OCI-LY7 (cell line): ENCODE results near the gene UCHL1. TPM values are rescaled to one million over a fixed set of nuclear protein-coding genes. Genes with fewer than 3 reads are reported as not detected.
A peak's percentile ranks its signal among the peaks of the same experiment; 100 is the strongest.

Source experiments
- BruUV-seq: library from RNA; stranded (reverse); fragments of 400-500 nt; replicated peaks from 2 replicates; lab custom pipeline; 2021; lab: Mats Ljungman, UMichigan
- CTCF ChIA-PET: fragments of 300-600 bp; sonication (Branson Sonifier 250); formaldehyde crosslinking; loops from one replicate; lab custom pipeline; 2022; ENCODE audit warnings: antibody characterized with exemption; ENCODE audit not compliant: unreplicated experiment; lab: Charles Lee
- POLR2A ChIA-PET: fragments of 300-600 bp; sonication (Branson Sonifier 250); formaldehyde crosslinking; loops from one replicate; lab custom pipeline; 2022; ENCODE audit warnings: antibody characterized with exemption; lab: Charles Lee
- DNase-seq: peaks from one replicate; pipeline ENCODE4 v3.0.0-alpha.2; 2015; ENCODE audit warnings: low spot score
- H2AFZ ChIP-seq: fragments of 200-600 bp; sonication (generic), shearing (Covaris generic); 2 replicates; pipeline ENCODE4 v1.6.1; 2014; ENCODE audit warnings: mild to moderate bottlenecking, antibody characterized with exemption, low read length, moderate library complexity
- H3K27ac ChIP-seq: fragments of 200-600 bp; sonication (generic); 2 replicates; pipeline ENCODE4 v1.5.1; 2014; ENCODE audit warnings: mixed run types, low read depth, mild to moderate bottlenecking, moderate library complexity, low read length, inconsistent platforms; ENCODE audit not compliant: poor library complexity, severe bottlenecking
- H3K36me3 ChIP-seq: fragments of 200-600 bp; sonication (generic); 2 replicates; pipeline ENCODE4 v1.6.1; 2014; ENCODE audit warnings: mild to moderate bottlenecking, antibody characterized with exemption, low read length, moderate library complexity, mixed read lengths; ENCODE audit not compliant: insufficient read depth
- H3K4me1 ChIP-seq: fragments of 200-600 bp; sonication (generic); 2 replicates; pipeline ENCODE4 v1.5.1; 2014; ENCODE audit warnings: mild to moderate bottlenecking, low read length; ENCODE audit not compliant: insufficient read depth, poor library complexity, severe bottlenecking
- H3K4me2 ChIP-seq: fragments of 200-600 bp; sonication (generic); 2 replicates; pipeline ENCODE4 v1.6.1; 2014; ENCODE audit warnings: mild to moderate bottlenecking, low read length
- H3K4me3 ChIP-seq: fragments of 200-600 bp; sonication (generic); 2 replicates; pipeline ENCODE4 v1.5.1; 2014; ENCODE audit warnings: mild to moderate bottlenecking, low read depth, low read length; ENCODE audit not compliant: poor library complexity, severe bottlenecking
- H3K79me2 ChIP-seq: fragments of 200-600 bp; sonication (generic); 2 replicates; pipeline ENCODE4 v1.6.1; 2016; ENCODE audit warnings: low read depth, mild to moderate bottlenecking, low read length, moderate library complexity, mixed read lengths; ENCODE audit not compliant: insufficient read depth
- H3K9me2 ChIP-seq: fragments of 200-600 bp; sonication (generic); 2 replicates; pipeline ENCODE4 v1.6.1; 2016; ENCODE audit warnings: mild to moderate bottlenecking, low read length, mixed read lengths; ENCODE audit not compliant: insufficient read depth
- H3K9me3 ChIP-seq: fragments of 200-600 bp; sonication (generic); 2 replicates; pipeline ENCODE4 v1.6.1; 2014; ENCODE audit warnings: mild to moderate bottlenecking, mixed run types, low read length, mixed read lengths
- H4K20me1 ChIP-seq: fragments of 200-600 bp; sonication (generic); 2 replicates; pipeline ENCODE4 v1.6.1; 2014; ENCODE audit warnings: mild to moderate bottlenecking, antibody characterized with exemption, low read length, moderate library complexity, mixed read lengths; ENCODE audit not compliant: insufficient read depth
- CTCF ChIP-seq: fragments of 200-600 bp; sonication (generic); conservative IDR thresholded peaks from 2 replicates; pipeline ENCODE4 v1.5.1; 2014; ENCODE audit warnings: mild to moderate bottlenecking, antibody characterized with exemption, low read length, moderate library complexity, mixed read lengths
- EZH2phosphoT487 ChIP-seq: fragments of 200-600 bp; sonication (generic); IDR thresholded peaks from 2 replicates; pipeline ENCODE4 v1.6.1; 2018; ENCODE audit warnings: low read depth, borderline replicate concordance, mild to moderate bottlenecking, mixed run types, antibody characterized with exemption, low read length, moderate library complexity, mixed read lengths
- intact Hi-C: fragments of 100-400 bp; cut with micrococcal nuclease; formaldehyde crosslinking; loops from one replicate; pipeline ENCODE4 v1.10.0; 2022; ENCODE audit not compliant: unreplicated experiment
- total RNA-seq, 2 experiments: library from RNA; depleted of rRNA in 1 of 2; stranded (reverse); fragments of >200 nt in 1 of 2; shearing (Covaris generic) in 1 of 2; gene quantifications; 2 replicates each; pipeline ENCODE4 v1.2.3, GENCODE V29; 2014 to 2022

The UCHL1 gene
- total RNA-seq, 2 experiments from 2014 or later = 430 to 432 TPM

- BruUV-seq = no TSS peak
- peaks cover 45% of the 10 kb centered on the region for H3K4me1 ChIP-seq
- POLR2A ChIA-PET = interaction anchor here (0.7 to 3.1 kb wide), 8 partner anchors 10 to 481 kb away, joined by 3 to 19 read pairs (median 5); partner anchors contain the start of gene UCHL1
- CTCF ChIA-PET = interaction anchor here (0.6 to 0.9 kb wide), 4 partner anchors 13 to 238 kb away, joined by 3 read pairs; no protein-coding TSS in a partner anchor
- no peaks in the 10 kb centered on the region for H3K9me2 ChIP-seq
- no peaks in the 10 kb centered on the region for H3K9me3 ChIP-seq
- peaks cover 52% of the 10 kb centered on the region for H3K79me2 ChIP-seq
- H4K20me1 ChIP-seq = peaks cover 21% of the 10 kb centered on the region; the same call in 1 of the 2 replicates
- H3K4me2 ChIP-seq = peak overlapping the region; percentile 96
- DNase-seq = peak; percentile 49
- H2AFZ ChIP-seq = 0 out of 2 replicates have a peak overlapping the region, but pooled peaks have one; percentile 88
- no peak for TF ChIP-seq CTCF
- H3K36me3 ChIP-seq = no peaks in the 10 kb centered on the region
- H3K4me3 ChIP-seq = peak overlapping the region; percentile 90
- intact Hi-C loops = loop anchor here (1.0 to 10.0 kb wide), 7 partner anchors 81 to 1021 kb away; no protein-coding TSS in a partner anchor
- peak overlapping the region; percentile 69 for H3K27ac ChIP-seq
Measured at GRCh38 chr4:41213625-41214135, 43.0 kb upstream of the UCHL1 start.

- H3K9me3 ChIP-seq = no peaks in the 10 kb centered on the region
- H3K9me2 ChIP-seq = no peaks in the 10 kb centered on the region
- peaks cover 46% of the 10 kb centered on the region for H3K79me2 ChIP-seq
- ChIA-PET CTCF (interaction anchor here (0.6 to 0.9 kb wide), 4 partner anchors 14 to 238 kb away, joined by 3 read pairs; no protein-coding TSS in a partner anchor), POLR2A (interaction anchor here (0.6 to 1.8 kb wide), 6 partner anchors 40 to 289 kb away, joined by 4 to 8 read pairs (median 5); partner anchors contain the start of gene UCHL1)
- no peak for TF ChIP-seq EZH2phosphoT487
- peak; percentile 79 for TF ChIP-seq CTCF
- peaks cover 17% of the 10 kb centered on the region; the same call in 1 of the 2 replicates for H4K20me1 ChIP-seq
- peak; percentile 87 for DNase-seq
- H3K4me1 ChIP-seq = peaks cover 40% of the 10 kb centered on the region
- H3K4me2 ChIP-seq = peak within 1 kb of the TSS; percentile 96
- BruUV-seq = no TSS peak
- H3K36me3 ChIP-seq = no peaks in the 10 kb centered on the region
- H3K4me3 ChIP-seq = peak within 1 kb of the TSS; percentile 90
- H2AFZ ChIP-seq = peak within 1 kb of the TSS; percentile 88
- H3K27ac ChIP-seq = peak within 1 kb of the TSS; percentile 69
- intact Hi-C loops = loop anchor here (1.0 to 10.0 kb wide), 7 partner anchors 82 to 1022 kb away; no protein-coding TSS in a partner anchor
Measured at GRCh38 chr4:41214136-41214824, 42.4 kb upstream of the UCHL1 start, which contains the start of gene APBB2. Gene APBB2, minus strand, starts transcription at chr4:41214542. Its CDS starts 181,288 bp downstream, at chr4:41033254.
